MM.1S (cell line): ENCODE results near the gene TMEM117.

Experiments
- DNase-seq: peaks from one replicate; pipeline ENCODE4 v3.0.0-alpha.2; 2015
- H2AFZ ChIP-seq: fragments of 300-600 bp; sonication (generic); 2 replicates; pipeline ENCODE4 v1.6.0; 2016; ENCODE audit warnings: antibody characterized with exemption, low read length
- H3F3A ChIP-seq: fragments of 300-600 bp; sonication (generic); 2 replicates; pipeline ENCODE4 v1.6.1; 2016; ENCODE audit warnings: mild to moderate bottlenecking, antibody characterized with exemption, low read length, moderate library complexity, mixed read lengths; ENCODE audit not compliant: insufficient read depth
- H3K27ac ChIP-seq: fragments of 300-600 bp; sonication (generic); 2 replicates; pipeline ENCODE4 v1.5.1; 2016; ENCODE audit warnings: mild to moderate bottlenecking, low read length
- H3K27me3 ChIP-seq: fragments of 300-600 bp; sonication (generic); replicated peaks from 2 replicates; pipeline ENCODE4 v1.6.0; 2016; ENCODE audit warnings: low read length; ENCODE audit not compliant: insufficient read depth
- H3K36me3 ChIP-seq: fragments of 300-600 bp; sonication (generic); replicated peaks from 2 replicates; pipeline ENCODE4 v1.6.1; 2016; ENCODE audit warnings: mild to moderate bottlenecking, low read length, mixed read lengths; ENCODE audit not compliant: insufficient read depth
- H3K4me1 ChIP-seq: fragments of 300-600 bp; sonication (generic); 2 replicates; pipeline ENCODE4 v1.6.1; 2016; ENCODE audit warnings: low read length, mixed read lengths
- H3K4me2 ChIP-seq: fragments of 300-600 bp; sonication (generic); 2 replicates; pipeline ENCODE4 v1.6.0; 2016; ENCODE audit warnings: low read depth, low read length
- H3K4me3 ChIP-seq: fragments of 300-600 bp; sonication (generic); 2 replicates; pipeline ENCODE4 v1.5.1; 2016; ENCODE audit warnings: low read length, mixed read lengths
- H3K79me2 ChIP-seq: fragments of 300-600 bp; sonication (generic); 2 replicates; pipeline ENCODE4 v1.6.1; 2016; ENCODE audit warnings: mixed run types, low read length, mixed read lengths
- H3K9ac ChIP-seq: fragments of 300-600 bp; sonication (generic); 2 replicates; pipeline ENCODE4 v1.6.1; 2016; ENCODE audit warnings: low read length, mixed read lengths
- H3K9me2 ChIP-seq: fragments of 300-600 bp; sonication (generic); replicated peaks from 2 replicates; pipeline ENCODE4 v1.6.1; 2016; ENCODE audit warnings: mild to moderate bottlenecking, low read length, mixed read lengths; ENCODE audit not compliant: insufficient read depth
- H3K9me3 ChIP-seq: fragments of 300-600 bp; sonication (generic); replicated peaks from 2 replicates; pipeline ENCODE4 v1.6.1; 2016; ENCODE audit warnings: mild to moderate bottlenecking, low read length, mixed read lengths; ENCODE audit not compliant: insufficient read depth
- H4K20me1 ChIP-seq: fragments of 300-600 bp; sonication (generic); 2 replicates; pipeline ENCODE4 v1.6.1; 2016; ENCODE audit warnings: mild to moderate bottlenecking, low read length, moderate library complexity, mixed read lengths; ENCODE audit not compliant: insufficient read depth
- EZH2 ChIP-seq: fragments of 300-600 bp; sonication (generic); optimal IDR thresholded peaks from 2 replicates; pipeline ENCODE3; 2017; ENCODE audit warnings: low read depth, mild to moderate bottlenecking, antibody characterized with exemption, low read length, mixed read lengths
- EZH2phosphoT487 ChIP-seq: fragments of 300-600 bp; sonication (generic); IDR thresholded peaks from 2 replicates; pipeline ENCODE4 v1.6.1; 2018; ENCODE audit warnings: antibody characterized with exemption, low read length
- TF ChIP-seq, protein P1 (sequence below): fragments of 300-600 bp; sonication (generic); IDR thresholded peaks from 2 replicates; pipeline ENCODE4 v1.5.1; 2016; ENCODE audit warnings: antibody characterized with exemption, low read length, mixed read lengths

TMEM117 gene

DNA sequence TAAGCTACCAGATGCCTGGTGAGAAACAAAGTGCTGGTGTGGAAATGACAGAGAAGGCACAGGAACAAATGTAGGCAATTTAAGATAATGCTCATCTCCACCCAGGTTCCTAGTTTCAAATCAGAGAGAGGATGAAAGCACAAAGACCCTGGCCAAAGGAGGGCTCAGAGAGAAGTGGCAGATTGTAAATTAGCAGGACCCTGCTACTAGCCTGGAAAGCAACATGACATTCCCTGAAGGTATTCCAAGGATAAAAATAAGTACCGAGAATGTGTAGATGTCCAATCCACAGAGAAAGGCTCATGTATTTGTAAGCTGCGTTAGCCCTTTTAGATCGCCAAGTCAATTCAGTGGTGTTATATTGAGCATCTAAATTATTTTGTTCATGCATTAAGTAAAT, 324.0 kb downstream of the TMEM117 start:
- H3K9me3 ChIP-seq: no peaks in the 10 kb centered on the region
- H3K27me3 ChIP-seq: no peaks in the 10 kb centered on the region
- H3K36me3 ChIP-seq: no peaks in the 10 kb centered on the region
- no peaks in the 10 kb centered on the region for H3K79me2 ChIP-seq
- no peak for TF ChIP-seq EZH2
- TF ChIP-seq EZH2phosphoT487: no peak
- TF ChIP-seq, protein P1, sequence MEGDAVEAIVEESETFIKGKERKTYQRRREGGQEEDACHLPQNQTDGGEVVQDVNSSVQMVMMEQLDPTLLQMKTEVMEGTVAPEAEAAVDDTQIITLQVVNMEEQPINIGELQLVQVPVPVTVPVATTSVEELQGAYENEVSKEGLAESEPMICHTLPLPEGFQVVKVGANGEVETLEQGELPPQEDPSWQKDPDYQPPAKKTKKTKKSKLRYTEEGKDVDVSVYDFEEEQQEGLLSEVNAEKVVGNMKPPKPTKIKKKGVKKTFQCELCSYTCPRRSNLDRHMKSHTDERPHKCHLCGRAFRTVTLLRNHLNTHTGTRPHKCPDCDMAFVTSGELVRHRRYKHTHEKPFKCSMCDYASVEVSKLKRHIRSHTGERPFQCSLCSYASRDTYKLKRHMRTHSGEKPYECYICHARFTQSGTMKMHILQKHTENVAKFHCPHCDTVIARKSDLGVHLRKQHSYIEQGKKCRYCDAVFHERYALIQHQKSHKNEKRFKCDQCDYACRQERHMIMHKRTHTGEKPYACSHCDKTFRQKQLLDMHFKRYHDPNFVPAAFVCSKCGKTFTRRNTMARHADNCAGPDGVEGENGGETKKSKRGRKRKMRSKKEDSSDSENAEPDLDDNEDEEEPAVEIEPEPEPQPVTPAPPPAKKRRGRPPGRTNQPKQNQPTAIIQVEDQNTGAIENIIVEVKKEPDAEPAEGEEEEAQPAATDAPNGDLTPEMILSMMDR: no peak
- DNase-seq: no peak
- no peak overlapping the region for H3K4me3 ChIP-seq
- no peak overlapping the region for H3K9ac ChIP-seq
- no peaks in the 10 kb centered on the region for H3K9me2 ChIP-seq
- H3K27ac ChIP-seq: no peak overlapping the region
- no peak overlapping the region for H3K4me2 ChIP-seq
- no peak overlapping the region for H2AFZ ChIP-seq
- no peaks in the 10 kb centered on the region for H3F3A ChIP-seq
- no peaks in the 10 kb centered on the region for H4K20me1 ChIP-seq
- H3K4me1 ChIP-seq: no peaks in the 10 kb centered on the region

- DNase-seq: no peak
- Histone ChIP-seq H3K9ac (no peak overlapping the region), H3K4me2 (no peak overlapping the region), H3K27ac (no peak overlapping the region), H3K9me2 (no peaks in the 10 kb centered on the region), H4K20me1 (no peaks in the 10 kb centered on the region), H2AFZ (no peak overlapping the region), H3K4me1 (no peaks in the 10 kb centered on the region), H3K4me3 (no peak overlapping the region), H3K9me3 (no peaks in the 10 kb centered on the region), H3K79me2 (no peaks in the 10 kb centered on the region), H3F3A (no peaks in the 10 kb centered on the region), H3K27me3 (no peaks in the 10 kb centered on the region), H3K36me3 (no peaks in the 10 kb centered on the region)
- TF ChIP-seq EZH2phosphoT487 (no peak), EZH2 (no peak)
- TF ChIP-seq, protein P1: no peak
Measured at GRCh38 chr12:44162961-44163360, 327.1 kb downstream of the TMEM117 start.

GRCh38 chr12:44174053-44174452, 338.2 kb downstream of the TMEM117 start:
- Histone ChIP-seq H3K27me3 (no peaks in the 10 kb centered on the region), H3K36me3 (no peaks in the 10 kb centered on the region), H3K4me2 (no peak overlapping the region), H4K20me1 (no peaks in the 10 kb centered on the region), H3K9me3 (no peaks in the 10 kb centered on the region), H3K79me2 (no peaks in the 10 kb centered on the region), H2AFZ (no peak overlapping the region), H3K9me2 (no peaks in the 10 kb centered on the region), H3F3A (no peaks in the 10 kb centered on the region), H3K27ac (no peak overlapping the region), H3K4me3 (no peak overlapping the region), H3K4me1 (no peaks in the 10 kb centered on the region), H3K9ac (no peak overlapping the region)
- no peak for DNase-seq
- TF ChIP-seq, protein P1: no peak
- TF ChIP-seq EZH2 (no peak), EZH2phosphoT487 (no peak)
